HEK293 (cell line): ENCODE data around the gene TEX12.

Source experiments
- CTCF ChIA-PET: fragments of 350-600 bp; formaldehyde crosslinking; extraction: SDS; loops from one replicate; lab custom pipeline; 2021; ENCODE audit warnings: antibody characterized with exemption; lab: Yijun Ruan, JAX
- POLR2A ChIA-PET: fragments of 300-600 bp; formaldehyde crosslinking; extraction: SDS; loops from one replicate; lab custom pipeline; 2020; ENCODE audit warnings: antibody characterized with exemption, inconsistent platforms; lab: Yijun Ruan, JAX
- H3K27ac ChIP-seq: fragments of 200-500 bp; sonication (Bioruptor generic); 2 replicates; pipeline ENCODE4 v1.5.1; 2014; ENCODE audit warnings: low read depth, low read length, control low read depth, inconsistent platforms; ENCODE audit errors: extremely low read depth
- H3K36me3 ChIP-seq, 2 experiments: fragments of 200-500 bp in 1 of 2; sonication (Bioruptor generic) in 1 of 2; 1 replicate in 1 of 2; 2 replicates in 1 of 2; pipeline ENCODE4 v1.5.1; 2014 to 2017; ENCODE audit warnings: inconsistent platforms in 2 of 2, low read length in 2 of 2; ENCODE audit not compliant: control insufficient read depth in 2 of 2, insufficient read depth in 1 of 2
- H3K4me1 ChIP-seq: fragments of 200-500 bp; sonication (Bioruptor generic); 2 replicates; pipeline ENCODE4 v1.5.1; 2014; ENCODE audit warnings: mild to moderate bottlenecking, low read length, inconsistent platforms; ENCODE audit not compliant: control insufficient read depth, insufficient read depth
- H3K4me3 ChIP-seq: 2 replicates; pipeline ENCODE4 v1.5.1; 2011; ENCODE audit warnings: low read depth, mild to moderate bottlenecking, control low read depth, low read length, moderate library complexity
- H3K9me3 ChIP-seq: fragments of 200-500 bp; sonication (Bioruptor generic); 2 replicates; pipeline ENCODE4 v1.5.1; 2014; ENCODE audit warnings: low read depth, low read length, inconsistent platforms; ENCODE audit not compliant: control insufficient read depth, insufficient read depth
- BCL11A ChIP-seq: fragments of 450-650 bp; formaldehyde crosslinking; IDR thresholded peaks from 2 replicates; pipeline ENCODE4 v1.5.1; 2016; ENCODE audit warnings: low read depth, missing biosample characterization, missing genetic modification characterization
- BCL6B ChIP-seq: fragments of 450-650 bp; formaldehyde crosslinking; IDR thresholded peaks from 2 replicates; pipeline ENCODE4 v1.5.1; 2017; ENCODE audit warnings: missing biosample characterization, missing genetic modification characterization
- KLF7 ChIP-seq: fragments of 450-650 bp; formaldehyde crosslinking; IDR thresholded peaks from 2 replicates; pipeline ENCODE4 v1.5.1; 2016; ENCODE audit warnings: missing biosample characterization, missing genetic modification characterization, borderline replicate concordance
- PRDM2 ChIP-seq: fragments of 450-650 bp; formaldehyde crosslinking; IDR thresholded peaks from 2 replicates; pipeline ENCODE4 v1.5.1; 2016; ENCODE audit warnings: missing biosample characterization, missing genetic modification characterization, borderline replicate concordance
- RBAK ChIP-seq: fragments of 450-650 bp; formaldehyde crosslinking; IDR thresholded peaks from 2 replicates; pipeline ENCODE4 v1.5.1; 2016; ENCODE audit warnings: missing biosample characterization, missing genetic modification characterization
- SCRT2 ChIP-seq: fragments of 450-650 bp; formaldehyde crosslinking; IDR thresholded peaks from 2 replicates; pipeline ENCODE4 v1.5.1; 2016; ENCODE audit warnings: missing biosample characterization, missing genetic modification characterization
- SP2 ChIP-seq: fragments of 450-650 bp; formaldehyde crosslinking; IDR thresholded peaks from 2 replicates; pipeline ENCODE4 v1.5.1; 2016; ENCODE audit warnings: missing biosample characterization, missing genetic modification characterization
- TRIM28 ChIP-seq: IDR thresholded peaks from 2 replicates; pipeline ENCODE4 v1.6.1; 2011; ENCODE audit warnings: low read length, control low read depth, borderline replicate concordance
- ZBTB7A ChIP-seq: fragments of 450-650 bp; formaldehyde crosslinking; IDR thresholded peaks from 2 replicates; pipeline ENCODE4 v1.5.1; 2016; ENCODE audit warnings: low read depth, missing biosample characterization, missing genetic modification characterization
- ZNF132 ChIP-seq: fragments of 450-650 bp; formaldehyde crosslinking; IDR thresholded peaks from 2 replicates; pipeline ENCODE4 v1.5.1; 2017; ENCODE audit warnings: missing biosample characterization, missing genetic modification characterization, borderline replicate concordance
- ZNF398 ChIP-seq: fragments of 450-650 bp; formaldehyde crosslinking; IDR thresholded peaks from 2 replicates; pipeline ENCODE4 v1.5.1; 2017; ENCODE audit warnings: missing biosample characterization, missing genetic modification characterization
- ZNF404 ChIP-seq: fragments of 450-650 bp; formaldehyde crosslinking; IDR thresholded peaks from 2 replicates; pipeline ENCODE4 v1.5.1; 2017; ENCODE audit warnings: missing biosample characterization, missing genetic modification characterization
- ZNF600 ChIP-seq: fragments of 450-650 bp; formaldehyde crosslinking; IDR thresholded peaks from 2 replicates; pipeline ENCODE4 v1.5.1; 2016; ENCODE audit warnings: missing biosample characterization, missing genetic modification characterization
- ZNF639 ChIP-seq: fragments of 450-650 bp; formaldehyde crosslinking; IDR thresholded peaks from 2 replicates; pipeline ENCODE4 v1.5.1; 2016; ENCODE audit warnings: missing biosample characterization, missing genetic modification characterization
- ZNF776 ChIP-seq: fragments of 450-650 bp; formaldehyde crosslinking; IDR thresholded peaks from 2 replicates; pipeline ENCODE4 v1.5.0; 2017; ENCODE audit warnings: missing biosample characterization, missing genetic modification characterization, borderline replicate concordance
- ZSCAN23 ChIP-seq: fragments of 450-650 bp; formaldehyde crosslinking; IDR thresholded peaks from 2 replicates; pipeline ENCODE4 v1.5.1; 2016; ENCODE audit warnings: missing biosample characterization, missing genetic modification characterization
- ZSCAN5A ChIP-seq: fragments of 450-650 bp; formaldehyde crosslinking; IDR thresholded peaks from 2 replicates; pipeline ENCODE4 v1.5.1; 2016; ENCODE audit warnings: missing biosample characterization, missing genetic modification characterization
- TF ChIP-seq, protein P1 (sequence below): fragments of 450-650 bp; formaldehyde crosslinking; IDR thresholded peaks from 2 replicates; pipeline ENCODE4 v1.5.1; 2016; ENCODE audit warnings: missing biosample characterization, missing genetic modification characterization
- TF ChIP-seq, protein P2 (sequence below): fragments of 450-650 bp; formaldehyde crosslinking; IDR thresholded peaks from 2 replicates; pipeline ENCODE4 v1.5.1; 2016; ENCODE audit warnings: missing biosample characterization, missing genetic modification characterization

The TEX12 gene

DNA sequence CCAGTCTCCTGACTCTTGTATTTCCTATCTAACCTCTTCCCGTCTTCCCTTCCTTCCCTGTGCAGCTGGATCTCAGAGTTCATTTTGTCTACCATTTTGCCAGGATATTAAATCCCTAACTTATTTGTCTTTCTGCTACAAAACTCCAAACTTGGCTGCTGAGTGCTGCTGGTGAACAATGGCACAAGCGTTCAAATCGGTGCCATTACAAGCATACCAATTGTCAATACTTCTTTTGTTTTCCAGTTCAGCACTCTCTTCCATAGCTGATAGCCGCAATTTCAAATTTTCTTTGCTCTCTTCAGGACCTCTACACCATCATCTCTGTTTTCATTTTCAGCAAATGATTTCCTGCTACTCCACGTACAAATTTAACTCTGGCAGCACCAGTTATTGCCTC, 16.7 kb upstream of the TEX12 start (continued):
- TF ChIP-seq PRDM2 (tag by site-specific recombination) (no peak), TRIM28 (no peak), ZSCAN5A (tag by site-specific recombination) (no peak), SCRT2 (no peak)

DNA sequence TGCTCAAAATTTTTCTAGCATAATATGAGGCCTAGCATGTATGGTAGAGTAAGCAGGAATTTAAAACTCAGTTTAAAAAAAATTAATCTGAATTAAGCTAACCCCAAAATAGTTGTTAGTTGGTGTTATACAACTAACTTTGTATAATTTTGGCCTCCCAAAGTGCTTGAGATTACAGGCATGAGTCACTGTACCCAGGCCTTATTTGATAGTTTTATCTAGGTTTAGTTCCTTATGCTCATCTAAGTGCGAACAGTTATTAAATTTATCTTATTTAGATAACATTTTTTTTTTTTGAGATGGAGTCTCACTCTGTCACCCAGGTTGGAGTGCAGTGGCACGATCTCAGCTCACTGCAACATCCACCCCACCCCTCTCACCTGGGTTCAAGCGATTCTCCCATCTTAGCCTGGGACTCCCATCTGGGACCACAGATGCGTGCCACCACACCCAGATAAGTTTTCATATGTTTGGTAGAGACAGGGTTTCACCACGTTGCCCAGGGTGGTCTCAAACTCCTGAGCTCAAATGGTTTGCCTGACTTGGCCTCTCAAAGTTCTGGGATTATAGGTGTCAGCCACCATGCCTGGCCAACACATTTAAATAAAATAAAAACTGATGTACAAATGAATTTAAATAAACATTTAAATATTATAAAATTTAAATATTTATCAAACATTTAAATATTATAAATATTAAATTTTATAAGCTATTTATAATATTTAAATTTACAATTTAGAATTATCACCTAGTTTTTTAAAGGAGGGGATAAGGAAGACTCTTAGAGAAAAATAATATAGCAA, 10.8 kb upstream of the TEX12 start:
- no peaks in the 10 kb centered on the region for H3K36me3 ChIP-seq
- no peaks in the 10 kb centered on the region for H3K9me3 ChIP-seq
- POLR2A ChIA-PET, result interaction anchor here (0.6 to 1.5 kb wide), 2 partner anchors 13 to 17 kb away, joined by 3 to 6 read pairs; no protein-coding TSS in a partner anchor
- H3K27ac ChIP-seq, result no peak overlapping the region
- no peak overlapping the region for H3K4me3 ChIP-seq
- TF ChIP-seq, protein P1, sequence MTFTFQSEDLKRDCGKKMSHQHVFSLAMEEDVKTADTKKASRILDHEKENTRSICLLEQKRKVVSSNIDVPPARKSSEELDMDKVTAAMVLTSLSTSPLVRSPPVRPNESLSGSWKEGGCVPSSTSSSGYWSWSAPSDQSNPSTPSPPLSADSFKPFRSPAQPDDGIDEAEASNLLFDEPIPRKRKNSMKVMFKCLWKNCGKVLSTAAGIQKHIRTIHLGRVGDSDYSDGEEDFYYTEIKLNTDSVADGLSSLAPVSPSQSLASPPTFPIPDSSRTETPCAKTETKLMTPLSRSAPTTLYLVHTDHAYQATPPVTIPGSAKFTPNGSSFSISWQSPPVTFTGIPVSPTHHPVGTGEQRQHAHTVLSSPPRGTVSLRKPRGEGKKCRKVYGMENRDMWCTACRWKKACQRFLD, result no peak
- no peak for TF ChIP-seq ZSCAN23 (tag by site-specific recombination)
- no peak for TF ChIP-seq SP2 (tag by site-specific recombination)
- TF ChIP-seq KLF7, result no peak
- TF ChIP-seq, protein P2, sequence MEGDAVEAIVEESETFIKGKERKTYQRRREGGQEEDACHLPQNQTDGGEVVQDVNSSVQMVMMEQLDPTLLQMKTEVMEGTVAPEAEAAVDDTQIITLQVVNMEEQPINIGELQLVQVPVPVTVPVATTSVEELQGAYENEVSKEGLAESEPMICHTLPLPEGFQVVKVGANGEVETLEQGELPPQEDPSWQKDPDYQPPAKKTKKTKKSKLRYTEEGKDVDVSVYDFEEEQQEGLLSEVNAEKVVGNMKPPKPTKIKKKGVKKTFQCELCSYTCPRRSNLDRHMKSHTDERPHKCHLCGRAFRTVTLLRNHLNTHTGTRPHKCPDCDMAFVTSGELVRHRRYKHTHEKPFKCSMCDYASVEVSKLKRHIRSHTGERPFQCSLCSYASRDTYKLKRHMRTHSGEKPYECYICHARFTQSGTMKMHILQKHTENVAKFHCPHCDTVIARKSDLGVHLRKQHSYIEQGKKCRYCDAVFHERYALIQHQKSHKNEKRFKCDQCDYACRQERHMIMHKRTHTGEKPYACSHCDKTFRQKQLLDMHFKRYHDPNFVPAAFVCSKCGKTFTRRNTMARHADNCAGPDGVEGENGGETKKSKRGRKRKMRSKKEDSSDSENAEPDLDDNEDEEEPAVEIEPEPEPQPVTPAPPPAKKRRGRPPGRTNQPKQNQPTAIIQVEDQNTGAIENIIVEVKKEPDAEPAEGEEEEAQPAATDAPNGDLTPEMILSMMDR (tag by site-specific recombination), result no peak
- TF ChIP-seq ZNF776 (tag by site-specific recombination), result no peak
- no peak for TF ChIP-seq BCL11A
- TF ChIP-seq BCL6B, result no peak
- no peak for TF ChIP-seq RBAK (tag by site-specific recombination)
- TF ChIP-seq ZNF600 (tag by site-specific recombination), result no peak
- no peak for TF ChIP-seq ZNF639 (tag by site-specific recombination)
- TF ChIP-seq ZBTB7A, result no peak
- no peak for TF ChIP-seq ZNF398
- no peak for TF ChIP-seq ZNF132 (tag by site-specific recombination)
- no peak for TF ChIP-seq ZNF404 (tag by site-specific recombination)
- CTCF ChIA-PET, result interaction anchor here (0.6 to 1.7 kb wide), 8 partner anchors 10 to 124 kb away, joined by 3 to 11 read pairs (median 5); partner anchors contain the start of gene BCO2
- no peaks in the 10 kb centered on the region for H3K4me1 ChIP-seq
